GM13977 (cell line): ENCODE data around the gene GYPC.
"Not testable (repeated sequence)": the region's sequence is repeated elsewhere in the genome, so short reads cannot be mapped to it uniquely, and the experiment has no call there.

Source experiments
- DNase-seq: peaks from one replicate; pipeline ENCODE4 v3.0.0; 2012; ENCODE audit warnings: low spot score
- CTCF ChIP-seq: IDR thresholded peaks from 2 replicates; pipeline ENCODE4 v1.5.1; 2012; ENCODE audit warnings: mild to moderate bottlenecking, control low read depth; ENCODE audit not compliant: insufficient read depth; ENCODE audit errors: extremely low read depth, missing control alignments
- in situ Hi-C: fragments of 300-500 bp; cut with MboI; formaldehyde crosslinking; loops from one replicate; pipeline ENCODE4 v1.12.0; 2022; ENCODE audit warnings: low sequenced_read_pairs, low pct_unique_long_range_greater_than_20kb, mixed read lengths, inconsistent platforms; ENCODE audit not compliant: unreplicated experiment

Gene GYPC

GRCh38 chr2:126681505-126681904 is 25.5 kb downstream of the GYPC start:
- no peak for TF ChIP-seq CTCF
- no peak for DNase-seq
- in situ Hi-C loops: no loop called here

GRCh38 chr2:126685629-126686028 is 29.7 kb downstream of the GYPC start:
- no peak for DNase-seq
- no peak for TF ChIP-seq CTCF
- in situ Hi-C loops: no loop called here

- TF ChIP-seq CTCF: no peak
- in situ Hi-C loops: no loop called here
- DNase-seq: no peak
These were observed 30.3 kb downstream of the GYPC start for GRCh38 chr2:126686286-126686685.

GRCh38 chr2:126686841-126687485 is 31.0 kb downstream of the GYPC start:
- TF ChIP-seq CTCF: no peak
- in situ Hi-C loops: no loop called here
- no peak for DNase-seq

- DNase-seq: no peak
- no peak for TF ChIP-seq CTCF
- in situ Hi-C loops: no loop called here
These were observed 31.5 kb downstream of the GYPC start for GRCh38 chr2:126687503-126687902.

- DNase-seq, in situ Hi-C loops: not testable (repeated sequence)
These were observed 32.6 kb downstream of the GYPC start for GRCh38 chr2:126688594-126688993.

GRCh38 chr2:126692241-126692640 is 36.3 kb downstream of the GYPC start:
- in situ Hi-C loops, DNase-seq: not testable (repeated sequence)

- in situ Hi-C loops: not testable (repeated sequence)
These were observed 37.1 kb downstream of the GYPC start for GRCh38 chr2:126692934-126693592.

More at GRCh38 chr2:126692934-126693592, 37.1 kb downstream of the GYPC start:
- DNase-seq: not testable (repeated sequence)
